ENCODE results near the gene FAM98A.

FAM98A gene

GRCh38 chr2:33595385-33595784, 3.7 kb downstream of the FAM98A start:
- no peak for DNase-seq

- no peak for DNase-seq
Observed at GRCh38 chr2:33589444-33589843, 9.7 kb downstream of the FAM98A start.

- DNase-seq = no peak
Observed at GRCh38 chr2:33588232-33588631, 10.9 kb downstream of the FAM98A start.

- no peak for DNase-seq
Observed at GRCh38 chr2:33586766-33587165, 12.3 kb downstream of the FAM98A start.

- DNase-seq = peak; percentile 33
Observed at GRCh38 chr2:33583194-33583938, 15.7 kb downstream of the FAM98A start.

- DNase-seq = no peak
Observed at GRCh38 chr2:33581872-33582271, 17.2 kb downstream of the FAM98A start.

- peak; percentile 29 for DNase-seq
Observed at GRCh38 chr2:33579227-33579626, 19.9 kb downstream of the FAM98A start.

GRCh38 chr2:33577668-33578067, 21.4 kb downstream of the FAM98A start:
- no peak for DNase-seq

- no peak for DNase-seq
Observed at GRCh38 chr2:33577084-33577483, 22.0 kb downstream of the FAM98A start.

GRCh38 chr2:33573657-33574056, 25.4 kb downstream of the FAM98A start:
- DNase-seq = no peak

GRCh38 chr2:33570681-33571080, 28.4 kb downstream of the FAM98A start:
- DNase-seq = no peak

GRCh38 chr2:33561872-33562271, 37.2 kb downstream of the FAM98A start:
- DNase-seq = no peak

GRCh38 chr2:33560017-33560416, 39.1 kb downstream of the FAM98A start:
- DNase-seq = no peak

GRCh38 chr2:33559328-33559727, 39.8 kb downstream of the FAM98A start:
- no peak for DNase-seq

- no peak for DNase-seq
Observed at GRCh38 chr2:33555681-33556080, 43.4 kb downstream of the FAM98A start.

- peak; percentile 50 for DNase-seq
Observed at GRCh38 chr2:33552758-33553461, 46.2 kb downstream of the FAM98A start.

- DNase-seq = no peak
Observed at GRCh38 chr2:33550206-33550605, 48.9 kb downstream of the FAM98A start.

- no peak for DNase-seq
Observed at GRCh38 chr2:33541243-33541642, 57.9 kb downstream of the FAM98A start.

- no peak for DNase-seq
Observed at GRCh38 chr2:33535421-33535820, 63.7 kb downstream of the FAM98A start.

All from fibroblast of skin of abdomen (primary cell).